HTERT RPE-1 (cell line): ENCODE measurements around the gene PLEKHG1.

Experiments used
- in situ Hi-C: fragments of 300-500 bp; cut with MboI; formaldehyde crosslinking; loops from 4 replicates; pipeline ENCODE4 v1.14.3; 2020; ENCODE audit warnings: low sequenced_read_pairs

Gene PLEKHG1

GRCh38 chr6:150637266-150637665 is 37.6 kb downstream of the PLEKHG1 start:
- in situ Hi-C loops = no loop called here

DNA sequence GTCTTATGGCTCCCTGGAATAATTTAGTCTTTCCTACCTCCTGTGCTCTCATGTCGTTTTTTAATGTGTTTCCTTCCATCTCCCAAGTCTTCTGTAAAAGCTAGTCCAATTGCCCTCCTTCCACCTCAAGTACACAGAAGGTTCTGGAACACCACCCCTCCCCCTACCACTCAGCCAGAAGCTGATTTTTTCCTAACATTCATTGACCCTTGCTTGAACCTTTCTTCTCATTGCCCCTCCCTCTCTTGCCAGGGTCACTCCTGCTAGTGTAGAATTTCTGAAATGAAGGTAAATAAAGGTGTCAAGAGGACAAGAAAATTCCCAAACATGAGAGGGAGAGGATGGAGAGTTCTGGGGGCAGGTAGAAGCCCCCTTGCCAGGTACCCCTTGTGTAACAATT is 38.6 kb downstream of the PLEKHG1 start:
- in situ Hi-C loops = no loop called here

DNA sequence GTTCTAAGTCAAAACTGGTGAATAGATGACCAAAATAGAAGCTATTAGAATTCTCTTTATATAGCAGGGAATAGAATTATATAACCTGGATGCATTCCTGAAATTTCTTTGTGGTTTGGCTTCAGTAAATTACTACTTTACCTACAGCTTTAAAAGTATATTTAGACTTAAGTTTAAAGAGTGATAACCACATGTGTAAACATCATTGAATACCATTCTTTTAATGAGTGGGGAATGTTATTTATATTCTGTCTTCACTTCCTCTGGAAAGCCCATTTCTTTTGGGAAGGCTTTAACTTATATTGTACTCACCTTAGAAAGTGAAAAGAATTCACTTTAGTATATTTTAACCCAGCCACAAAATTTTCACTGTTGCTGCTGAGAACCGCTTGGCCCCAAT is 39.1 kb downstream of the PLEKHG1 start:
- in situ Hi-C loops = no loop called here

DNA sequence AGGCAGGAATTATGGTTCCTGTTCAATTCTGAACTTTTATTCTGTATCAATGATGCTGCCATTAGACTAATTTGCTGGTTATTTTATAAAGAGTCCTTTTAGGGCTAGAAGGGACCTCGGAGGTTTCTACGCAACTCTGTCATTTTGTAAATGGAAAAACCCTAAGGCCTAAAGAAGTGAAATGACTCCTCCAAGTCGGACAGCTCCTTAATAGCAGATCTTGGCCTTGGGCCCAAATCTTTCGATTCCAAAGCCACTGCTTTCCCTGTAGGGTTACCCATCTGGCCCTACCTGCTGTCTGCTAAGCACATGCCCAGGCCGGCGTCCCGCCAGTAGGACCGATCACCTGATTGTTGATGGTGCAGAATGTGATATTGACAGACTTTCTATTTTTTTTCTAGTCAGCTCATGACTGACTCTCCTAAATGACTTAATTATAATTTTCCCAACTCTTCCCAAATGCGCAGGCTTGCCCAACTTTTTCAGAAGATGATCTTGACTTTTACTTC is 40.2 kb downstream of the PLEKHG1 start:
- in situ Hi-C loops = no loop called here

DNA sequence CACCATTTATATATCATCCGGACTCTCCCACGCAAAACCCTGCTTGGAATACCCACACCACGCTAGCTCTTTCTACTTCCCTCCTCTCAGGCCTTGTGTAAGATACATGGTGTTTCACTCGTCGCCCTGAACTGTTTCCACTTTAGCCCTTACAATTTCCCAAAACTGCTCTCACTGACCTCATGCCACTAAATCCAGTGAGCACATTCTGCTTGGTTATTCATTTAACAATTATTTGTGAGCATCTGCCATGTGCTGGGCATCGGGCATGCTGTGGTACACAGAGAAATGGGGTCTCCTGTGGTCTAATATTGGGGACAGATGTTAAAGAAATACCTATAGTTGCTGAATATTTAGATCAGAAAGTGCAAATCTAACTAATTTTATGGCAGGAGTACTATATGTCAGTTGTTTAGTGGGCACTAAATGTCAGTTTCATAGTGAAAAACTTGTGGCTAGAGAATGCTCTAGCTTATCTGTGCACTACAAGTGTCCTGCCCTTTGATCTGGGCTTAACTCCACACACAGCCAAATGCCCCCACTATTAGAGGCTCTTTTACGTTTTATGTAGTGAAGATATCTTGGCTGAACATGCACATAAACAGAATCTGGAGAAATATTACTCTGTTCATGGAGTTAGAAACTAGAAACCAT is 41.0 kb downstream of the PLEKHG1 start:
- in situ Hi-C loops = no loop called here

GRCh38 chr6:150641398-150642139 is 41.9 kb downstream of the PLEKHG1 start:
- in situ Hi-C loops = no loop called here

DNA sequence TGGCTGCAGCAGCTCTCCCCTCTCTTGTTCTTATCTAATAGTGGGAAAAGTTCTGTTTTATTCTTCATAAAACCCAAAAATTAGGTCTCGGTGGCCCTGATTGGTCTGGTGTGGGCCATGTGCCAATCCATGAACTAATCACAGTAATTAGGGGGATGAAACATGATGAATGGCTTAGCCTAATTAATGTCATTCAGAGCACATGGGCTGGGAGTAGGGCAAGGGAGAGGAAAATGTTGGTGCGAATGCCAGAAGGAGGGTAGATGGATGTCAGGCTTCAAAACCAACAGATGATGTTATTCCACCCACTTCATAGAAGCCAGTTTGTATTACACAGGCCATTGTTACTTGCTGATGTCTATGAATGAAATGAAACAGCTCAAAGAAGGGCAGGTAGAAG is 46.5 kb downstream of the PLEKHG1 start:
- in situ Hi-C loops = no loop called here

GRCh38 chr6:150647051-150647450 is 47.4 kb downstream of the PLEKHG1 start:
- in situ Hi-C loops = no loop called here
